HG03039 (cell line): ENCODE data around the gene OSBPL1A.

Source experiments
- ATAC-seq: cut with Tn5 transposase; IDR thresholded peaks from one replicate; pipeline ENCODE4 v1.9.1; 2021; ENCODE audit warnings: mild to moderate bottlenecking, moderate library complexity; ENCODE audit not compliant: unreplicated experiment

Gene OSBPL1A

GRCh38 chr18:24344509-24344908 lies 53.1 kb downstream of the OSBPL1A start:
- ATAC-seq: no peak

GRCh38 chr18:24342347-24342746 lies 55.3 kb downstream of the OSBPL1A start:
- ATAC-seq: no peak

- ATAC-seq: no peak
Measured at GRCh38 chr18:24341361-24341760, 56.3 kb downstream of the OSBPL1A start.

GRCh38 chr18:24333084-24333483 lies 64.5 kb downstream of the OSBPL1A start:
- ATAC-seq: no peak

- no peak for ATAC-seq
Measured at GRCh38 chr18:24326211-24326610, 71.4 kb downstream of the OSBPL1A start.

GRCh38 chr18:24322584-24323136 lies 75.0 kb downstream of the OSBPL1A start:
- no peak for ATAC-seq

GRCh38 chr18:24321071-24321470 lies 76.6 kb downstream of the OSBPL1A start:
- ATAC-seq: no peak

- no peak for ATAC-seq
Measured at GRCh38 chr18:24319757-24320156, 77.9 kb downstream of the OSBPL1A start.

GRCh38 chr18:24317370-24317769 lies 80.3 kb downstream of the OSBPL1A start:
- ATAC-seq: no peak

- no peak for ATAC-seq
Measured at GRCh38 chr18:24315170-24315569, 82.5 kb downstream of the OSBPL1A start.

- no peak for ATAC-seq
Measured at GRCh38 chr18:24306201-24306600, 91.4 kb downstream of the OSBPL1A start.

GRCh38 chr18:24300703-24301102 lies 96.9 kb downstream of the OSBPL1A start:
- ATAC-seq: no peak

GRCh38 chr18:24296276-24296675 lies 101.3 kb downstream of the OSBPL1A start:
- ATAC-seq: no peak

GRCh38 chr18:24293254-24293653 lies 104.4 kb downstream of the OSBPL1A start:
- no peak for ATAC-seq

- no peak for ATAC-seq
Measured at GRCh38 chr18:24278591-24278990, 119.0 kb downstream of the OSBPL1A start.

- ATAC-seq: no peak
Measured at GRCh38 chr18:24277516-24278195, 120.0 kb downstream of the OSBPL1A start.

- ATAC-seq: no peak
Measured at GRCh38 chr18:24276994-24277393, 120.6 kb downstream of the OSBPL1A start.

- no peak for ATAC-seq
Measured at GRCh38 chr18:24274837-24275236, 122.8 kb downstream of the OSBPL1A start.

- no peak for ATAC-seq
Measured at GRCh38 chr18:24273596-24273995, 124.0 kb downstream of the OSBPL1A start.

- ATAC-seq: no peak
Measured at GRCh38 chr18:24272229-24272525, 125.4 kb downstream of the OSBPL1A start.

GRCh38 chr18:24271381-24272228 lies 126.0 kb downstream of the OSBPL1A start:
- no peak for ATAC-seq

- no peak for ATAC-seq
Measured at GRCh38 chr18:24270937-24271380, 126.7 kb downstream of the OSBPL1A start.
